ENCODE data around the gene MRPS34. TPM values are rescaled to one million over a fixed set of nuclear protein-coding genes. Genes with fewer than 3 reads are reported as not detected.
A peak's percentile ranks its signal among the peaks of the same experiment; 100 is the strongest.

MRPS34 gene
- total and polyA plus RNA-seq, 7 donors: 56.3 to 172 (median 75.1) TPM

- ATAC-seq (no peak), DNase-seq (no peak)
- Histone ChIP-seq H3K36me3 (ENCODE audit: insufficient read depth in 1 of 2, low read depth in 1 of 2) (peaks cover 0 to 65% of the 10 kb centered on the region in 2 donors), H3K4me3 (no peak overlapping the region), H3K9me3 (no peaks in the 10 kb centered on the region), H3K27ac (no peak overlapping the region), H3K27me3 (ENCODE audit: insufficient read depth in 3 of 3, low read length in 2 of 3) (no peaks in the 10 kb centered on the region), H3K4me1 (no peaks in the 10 kb centered on the region)
- TF ChIP-seq CTCF (IDR thresholded peaks at IDR 0.05): no peak
- WGBS, 3 donors: 94% methylated on average over 16 of the region's 16 CpGs
- intact Hi-C loops (cut with DNase I): no loop called here
Measured at GRCh38 chr16:1810536-1810935, 37.6 kb upstream of the MRPS34 start.

- intact Hi-C loops (cut with DNase I): no loop called here
- ATAC-seq (no peak), DNase-seq (no peak)
- no peaks in the 10 kb centered on the region for H3K9me3 ChIP-seq
- H3K27ac ChIP-seq: no peak overlapping the region
- no peaks in the 10 kb centered on the region for H3K4me1 ChIP-seq
- TF ChIP-seq CTCF (IDR thresholded peaks at IDR 0.05): no peak
- WGBS, 3 donors: 94 to 96% (median 94%) methylated on average over 16 of the region's 16 CpGs
- H3K36me3 ChIP-seq (ENCODE audit: insufficient read depth in 1 of 2, low read depth in 1 of 2): peaks cover 0 to 65% of the 10 kb centered on the region in 2 donors
- H3K27me3 ChIP-seq (ENCODE audit: insufficient read depth in 3 of 3, low read length in 2 of 3): no peaks in the 10 kb centered on the region
- H3K4me3 ChIP-seq: no peak overlapping the region
Measured at GRCh38 chr16:1810106-1810505, 37.2 kb upstream of the MRPS34 start.

GRCh38 chr16:1809281-1809801 is 36.4 kb upstream of the MRPS34 start:
- TF ChIP-seq CTCF (IDR thresholded peaks at IDR 0.05): no peak
- H3K36me3 ChIP-seq (ENCODE audit: insufficient read depth in 1 of 2, low read depth in 1 of 2): peaks cover 0 to 64% of the 10 kb centered on the region in 2 donors
- H3K4me1 ChIP-seq: no peaks in the 10 kb centered on the region
- ATAC-seq: no peak
- peak in 1 of 2 donors; percentile 39 for DNase-seq
- H3K4me3 ChIP-seq: no peak overlapping the region
- 68 to 76% (median 71%) methylated on average over 27 to 28 of the region's 28 CpGs for WGBS, 3 donors
- no peak overlapping the region for H3K27ac ChIP-seq
- no peaks in the 10 kb centered on the region for H3K27me3 ChIP-seq (ENCODE audit: insufficient read depth in 3 of 3, low read length in 2 of 3)
- intact Hi-C loops (cut with DNase I): no loop called here
- H3K9me3 ChIP-seq: no peaks in the 10 kb centered on the region

- 79 to 87% (median 79%) methylated on average over 18 of the region's 18 CpGs for WGBS, 3 donors
- Histone ChIP-seq H3K27me3 (ENCODE audit: insufficient read depth in 3 of 3, low read length in 2 of 3) (no peaks in the 10 kb centered on the region), H3K9me3 (no peaks in the 10 kb centered on the region), H3K4me3 (no peak overlapping the region), H3K4me1 (no peaks in the 10 kb centered on the region), H3K36me3 (ENCODE audit: insufficient read depth in 1 of 2, low read depth in 1 of 2) (peaks cover 0 to 58% of the 10 kb centered on the region in 2 donors), H3K27ac (no peak overlapping the region)
- peak in 1 of 2 donors; percentile 45 for DNase-seq
- intact Hi-C loops (cut with DNase I): no loop called here
- no peak for TF ChIP-seq CTCF (IDR thresholded peaks at IDR 0.05)
- no peak for ATAC-seq
Measured at GRCh38 chr16:1808691-1809090, 35.8 kb upstream of the MRPS34 start.

GRCh38 chr16:1807626-1808025 is 34.7 kb upstream of the MRPS34 start:
- Histone ChIP-seq H3K9me3 (no peaks in the 10 kb centered on the region), H3K36me3 (ENCODE audit: insufficient read depth in 1 of 2, low read depth in 1 of 2) (peaks cover 0 to 52% of the 10 kb centered on the region in 2 donors), H3K4me1 (no peaks in the 10 kb centered on the region), H3K4me3 (no peak overlapping the region), H3K27me3 (ENCODE audit: insufficient read depth in 3 of 3, low read length in 2 of 3) (no peaks in the 10 kb centered on the region), H3K27ac (no peak overlapping the region)
- intact Hi-C loops (cut with DNase I): no loop called here
- no peak for TF ChIP-seq CTCF (IDR thresholded peaks at IDR 0.05)
- peak in 1 of 2 donors; percentile 21 for DNase-seq
- 84 to 92% (median 85%) methylated on average over 10 of the region's 10 CpGs for WGBS, 3 donors
- ATAC-seq: no peak
